ENCODE data around the gene SLC12A7. TPM values are rescaled to one million over a fixed set of nuclear protein-coding genes. Genes with fewer than 3 reads are reported as not detected.

SLC12A7 gene
- total RNA-seq, 1 donor from 2014 or later, result 49.5 TPM

DNA sequence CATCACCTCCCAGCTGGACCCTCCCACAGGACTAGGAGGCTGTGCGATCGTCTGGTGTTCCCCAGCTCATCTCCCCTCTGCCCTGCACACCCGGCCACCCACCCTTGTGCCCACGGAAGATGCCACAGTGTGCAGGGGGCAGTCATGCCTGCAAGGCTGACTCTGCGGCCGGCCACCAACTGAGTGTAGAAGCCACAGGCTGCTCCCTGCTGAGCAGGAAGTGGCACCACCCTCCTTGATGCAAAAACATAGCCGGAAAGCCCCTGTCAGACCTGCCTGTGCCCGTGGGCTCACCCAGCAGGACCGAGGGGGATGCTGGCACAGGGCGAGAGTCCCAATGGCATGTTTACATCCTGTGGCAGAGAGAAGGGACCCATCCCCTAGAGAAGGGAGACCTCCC, 40.3 kb upstream of the SLC12A7 start:
- TF ChIP-seq, protein P1, sequence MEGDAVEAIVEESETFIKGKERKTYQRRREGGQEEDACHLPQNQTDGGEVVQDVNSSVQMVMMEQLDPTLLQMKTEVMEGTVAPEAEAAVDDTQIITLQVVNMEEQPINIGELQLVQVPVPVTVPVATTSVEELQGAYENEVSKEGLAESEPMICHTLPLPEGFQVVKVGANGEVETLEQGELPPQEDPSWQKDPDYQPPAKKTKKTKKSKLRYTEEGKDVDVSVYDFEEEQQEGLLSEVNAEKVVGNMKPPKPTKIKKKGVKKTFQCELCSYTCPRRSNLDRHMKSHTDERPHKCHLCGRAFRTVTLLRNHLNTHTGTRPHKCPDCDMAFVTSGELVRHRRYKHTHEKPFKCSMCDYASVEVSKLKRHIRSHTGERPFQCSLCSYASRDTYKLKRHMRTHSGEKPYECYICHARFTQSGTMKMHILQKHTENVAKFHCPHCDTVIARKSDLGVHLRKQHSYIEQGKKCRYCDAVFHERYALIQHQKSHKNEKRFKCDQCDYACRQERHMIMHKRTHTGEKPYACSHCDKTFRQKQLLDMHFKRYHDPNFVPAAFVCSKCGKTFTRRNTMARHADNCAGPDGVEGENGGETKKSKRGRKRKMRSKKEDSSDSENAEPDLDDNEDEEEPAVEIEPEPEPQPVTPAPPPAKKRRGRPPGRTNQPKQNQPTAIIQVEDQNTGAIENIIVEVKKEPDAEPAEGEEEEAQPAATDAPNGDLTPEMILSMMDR (IDR thresholded peaks at IDR 0.05), result no peak
- intact Hi-C loops (cut with DNase I), result no loop called here

DNA sequence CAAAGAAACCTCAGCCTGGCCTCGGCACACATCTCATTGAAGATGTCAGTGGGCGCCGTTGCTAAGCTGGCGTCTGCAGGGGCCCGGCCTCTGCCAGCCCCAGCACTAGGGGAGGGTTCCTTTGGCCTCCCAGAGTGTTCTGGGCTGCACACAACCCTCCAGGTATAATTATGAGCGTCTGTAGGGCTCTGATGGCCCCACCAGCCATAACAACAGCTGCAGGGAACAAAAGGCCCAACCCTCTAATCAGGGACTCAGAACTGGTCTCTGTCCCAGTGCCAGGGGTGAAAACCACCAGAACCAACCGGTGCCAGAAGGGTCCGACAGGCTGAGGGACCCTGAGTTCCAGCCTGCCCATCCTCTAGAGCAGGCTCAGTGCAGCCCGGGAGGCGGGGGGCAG, 39.5 kb upstream of the SLC12A7 start:
- intact Hi-C loops (cut with DNase I), result no loop called here
- no peak for ATAC-seq
- no peaks in the 10 kb centered on the region for H3K9me3 ChIP-seq
- H3K27ac ChIP-seq, result no peak overlapping the region
- H3K36me3 ChIP-seq, result no peaks in the 10 kb centered on the region
- DNase-seq, result no peak
- peaks cover 13% of the 10 kb centered on the region for H3K4me1 ChIP-seq
- H3K4me3 ChIP-seq, result no peak overlapping the region
- peaks cover 18% of the 10 kb centered on the region for H3K27me3 ChIP-seq (ENCODE audit: low read depth)
- TF ChIP-seq, protein P1 (IDR thresholded peaks at IDR 0.05), result no peak

More for the DNA sequence above, 40.3 kb upstream of the SLC12A7 start:
- Histone ChIP-seq H3K27me3 (ENCODE audit: low read depth) (peaks cover 24% of the 10 kb centered on the region), H3K27ac (no peak overlapping the region), H3K9me3 (no peaks in the 10 kb centered on the region), H3K36me3 (no peaks in the 10 kb centered on the region), H3K4me3 (no peak overlapping the region), H3K4me1 (peaks cover 11% of the 10 kb centered on the region)
- ATAC-seq (no peak), DNase-seq (no peak)

DNA sequence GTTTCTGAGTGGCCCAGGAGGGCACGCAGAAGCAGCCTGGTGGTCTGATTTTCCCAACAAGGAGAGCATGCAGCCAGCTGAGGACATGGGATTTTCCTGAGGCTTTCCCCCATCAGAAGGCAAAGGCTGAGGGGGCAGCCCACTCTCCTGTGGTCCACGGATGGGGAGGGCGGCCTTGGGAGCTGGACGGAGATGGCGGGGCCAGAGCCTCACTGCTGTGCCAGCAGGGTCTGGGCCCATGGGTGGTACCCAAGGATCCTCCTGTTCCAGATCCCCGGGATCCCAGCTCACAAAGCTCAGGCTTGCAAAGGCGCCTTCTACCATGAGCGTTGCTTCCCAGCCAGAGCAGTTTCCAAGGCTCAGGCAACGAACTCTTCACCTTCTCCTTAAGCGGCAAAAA, 39.0 kb upstream of the SLC12A7 start:
- H3K9me3 ChIP-seq, result no peaks in the 10 kb centered on the region
- no peak overlapping the region for H3K27ac ChIP-seq
- ATAC-seq (no peak), DNase-seq (no peak)
- H3K4me3 ChIP-seq, result no peak overlapping the region
- peaks cover 13% of the 10 kb centered on the region for H3K4me1 ChIP-seq
- TF ChIP-seq, protein P1 (IDR thresholded peaks at IDR 0.05), result no peak
- no peaks in the 10 kb centered on the region for H3K36me3 ChIP-seq
- intact Hi-C loops (cut with DNase I), result no loop called here
- H3K27me3 ChIP-seq (ENCODE audit: low read depth), result peaks cover 14% of the 10 kb centered on the region

DNA sequence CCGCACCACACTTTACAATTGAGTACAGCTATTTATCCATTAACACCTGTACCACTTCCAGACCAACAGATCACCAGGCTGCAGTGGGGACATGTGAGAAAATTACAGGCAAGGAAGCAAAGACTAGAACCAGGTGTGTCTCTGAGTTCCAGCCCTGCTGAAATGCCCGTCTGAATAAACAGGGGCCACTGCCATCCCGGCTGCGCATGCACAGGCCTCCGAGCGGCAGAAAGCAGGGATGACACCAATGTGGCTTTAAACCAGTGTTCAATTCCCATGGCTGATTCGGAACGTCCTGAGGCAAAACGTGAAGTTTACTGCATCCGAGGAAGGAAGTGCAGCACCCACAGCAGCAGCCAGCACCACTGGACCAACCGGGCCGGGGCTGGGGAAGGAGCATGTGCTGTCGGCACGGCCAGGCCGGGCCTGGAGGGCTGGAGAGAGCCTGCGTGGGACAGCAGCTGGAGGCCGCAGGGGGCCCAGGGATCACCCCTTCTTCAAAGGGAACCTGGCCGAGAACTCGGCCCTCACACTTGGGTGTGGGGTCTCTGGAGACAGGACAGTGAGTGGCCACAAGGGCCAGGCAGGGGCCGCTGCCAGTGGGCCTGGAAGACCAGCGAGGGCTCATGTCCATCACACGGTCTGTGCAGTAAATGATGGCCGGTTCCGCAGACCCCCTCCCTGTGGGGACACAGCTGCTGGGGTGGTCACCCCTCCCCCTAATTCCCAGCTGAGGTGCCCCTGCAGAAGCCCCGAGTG, 33.0 kb upstream of the SLC12A7 start:
- no peak for ATAC-seq
- H3K36me3 ChIP-seq, result no peaks in the 10 kb centered on the region
- no peak overlapping the region for H3K27ac ChIP-seq
- DNase-seq, result no peak
- intact Hi-C loops (cut with DNase I), result no loop called here
- no peaks in the 10 kb centered on the region for H3K9me3 ChIP-seq
- peaks cover 4% of the 10 kb centered on the region for H3K27me3 ChIP-seq (ENCODE audit: low read depth)
- TF ChIP-seq, protein P1 (IDR thresholded peaks at IDR 0.05), result no peak
- no peak overlapping the region for H3K4me3 ChIP-seq
- H3K4me1 ChIP-seq, result peaks cover 23% of the 10 kb centered on the region

DNA sequence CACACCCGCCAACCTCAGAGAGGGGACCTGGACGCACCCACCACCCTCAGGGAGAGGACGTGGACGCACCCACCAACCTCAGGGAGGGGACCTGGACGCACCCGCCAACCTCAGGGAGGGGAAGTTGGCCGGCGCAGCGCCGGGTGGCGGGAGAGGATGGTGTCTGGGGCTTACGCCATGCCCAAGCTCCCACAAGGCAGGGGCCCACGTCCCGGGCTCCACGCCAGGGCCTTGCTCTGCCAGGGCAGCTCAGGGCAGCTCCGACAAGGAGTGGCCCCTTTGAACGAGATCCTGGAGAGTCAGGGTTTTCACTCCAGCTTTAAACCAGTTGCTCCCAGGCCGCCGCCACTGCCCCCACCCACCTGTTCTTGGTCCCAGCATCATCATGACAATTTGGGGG, 32.2 kb upstream of the SLC12A7 start:
- Histone ChIP-seq H3K4me3 (no peak overlapping the region), H3K4me1 (peaks cover 23% of the 10 kb centered on the region), H3K27ac (no peak overlapping the region), H3K27me3 (ENCODE audit: low read depth) (peaks cover 4% of the 10 kb centered on the region), H3K9me3 (no peaks in the 10 kb centered on the region), H3K36me3 (no peaks in the 10 kb centered on the region)
- DNase-seq (no peak), ATAC-seq (no peak)
- intact Hi-C loops (cut with DNase I), result no loop called here
- TF ChIP-seq, protein P1 (IDR thresholded peaks at IDR 0.05), result no peak
